NCI-H1436 treated with DMSO at 0.1 percent for 48 hours (cell line): ENCODE data around the gene FOXA1.
"Not testable (repeated sequence)": the region's sequence is repeated elsewhere in the genome, so short reads cannot be mapped to it uniquely, and the experiment has no call there.

ENCODE experiments used
- DNase-seq: peaks from one replicate; lab custom pipeline; 2025; lab: John Stamatoyannopoulos, UW

FOXA1 gene

GRCh38 chr14:37555596-37555995, 39.5 kb downstream of the FOXA1 start:
- DNase-seq: not testable (repeated sequence)

DNA sequence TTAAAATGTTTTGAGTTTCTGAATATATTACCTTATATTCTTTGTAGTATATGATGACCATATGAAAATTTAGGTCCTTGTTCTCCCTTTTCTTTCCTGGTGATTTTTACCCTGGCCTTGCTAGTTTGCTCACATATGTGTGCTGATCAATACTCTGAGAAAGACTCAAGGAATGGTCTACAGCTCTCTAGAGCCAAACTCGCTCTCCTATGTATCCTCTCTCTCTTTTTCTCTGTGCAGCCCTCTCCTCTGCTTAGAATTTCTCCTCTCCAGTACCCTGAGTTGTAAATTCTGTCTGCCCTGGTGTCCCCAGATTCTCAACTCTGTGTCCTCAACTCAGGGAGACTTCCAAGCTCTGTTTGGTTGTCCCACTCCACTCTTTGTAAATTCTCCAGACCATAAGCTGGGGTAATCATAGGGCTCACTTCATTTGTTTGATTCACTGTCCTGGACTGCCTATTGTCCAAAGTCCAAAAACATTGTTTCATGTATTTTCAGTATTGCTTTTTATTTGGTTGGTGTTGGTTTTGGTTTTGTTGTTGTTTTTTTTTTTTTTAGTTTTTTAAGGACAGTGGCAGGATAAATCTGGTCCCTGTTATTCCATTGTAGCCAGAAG, 41.0 kb downstream of the FOXA1 start:
- no peak for DNase-seq

DNA sequence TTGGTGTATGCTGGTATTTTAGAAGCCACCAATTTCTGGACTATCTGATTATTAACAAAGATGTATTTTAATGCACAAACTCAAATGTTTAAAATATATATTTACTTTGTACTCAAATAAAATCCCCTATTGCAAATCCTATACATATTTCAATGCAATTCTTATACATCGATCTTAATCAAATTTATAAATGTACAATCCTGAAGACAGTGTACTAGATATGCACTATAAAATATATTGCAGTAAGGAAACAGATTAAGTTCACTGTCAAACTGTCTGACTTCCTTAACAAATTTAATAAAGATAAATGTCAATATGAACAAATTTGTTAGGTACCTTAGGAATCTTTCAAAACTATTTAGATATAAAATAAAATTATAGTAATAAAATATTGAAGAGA, 43.9 kb downstream of the FOXA1 start:
- no peak for DNase-seq

DNA sequence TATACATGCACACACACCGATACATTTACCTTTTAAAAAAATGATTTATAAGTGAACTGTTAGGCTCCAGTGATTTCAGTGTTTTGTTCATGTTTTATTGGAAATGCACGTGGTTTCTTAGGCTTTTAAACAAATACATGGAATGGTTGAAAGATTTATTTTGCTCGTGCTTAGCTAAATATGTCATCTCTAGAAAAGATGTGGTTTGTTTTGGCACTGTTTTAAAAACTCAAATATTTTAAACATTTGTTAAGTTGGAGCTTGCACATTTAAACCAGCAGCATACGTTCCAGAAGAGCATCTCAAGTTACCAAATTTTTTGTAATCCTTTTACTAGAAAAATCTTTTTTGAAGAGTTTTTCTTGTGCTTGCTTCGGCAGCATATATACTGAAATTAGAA, 44.5 kb downstream of the FOXA1 start:
- no peak for DNase-seq

DNA sequence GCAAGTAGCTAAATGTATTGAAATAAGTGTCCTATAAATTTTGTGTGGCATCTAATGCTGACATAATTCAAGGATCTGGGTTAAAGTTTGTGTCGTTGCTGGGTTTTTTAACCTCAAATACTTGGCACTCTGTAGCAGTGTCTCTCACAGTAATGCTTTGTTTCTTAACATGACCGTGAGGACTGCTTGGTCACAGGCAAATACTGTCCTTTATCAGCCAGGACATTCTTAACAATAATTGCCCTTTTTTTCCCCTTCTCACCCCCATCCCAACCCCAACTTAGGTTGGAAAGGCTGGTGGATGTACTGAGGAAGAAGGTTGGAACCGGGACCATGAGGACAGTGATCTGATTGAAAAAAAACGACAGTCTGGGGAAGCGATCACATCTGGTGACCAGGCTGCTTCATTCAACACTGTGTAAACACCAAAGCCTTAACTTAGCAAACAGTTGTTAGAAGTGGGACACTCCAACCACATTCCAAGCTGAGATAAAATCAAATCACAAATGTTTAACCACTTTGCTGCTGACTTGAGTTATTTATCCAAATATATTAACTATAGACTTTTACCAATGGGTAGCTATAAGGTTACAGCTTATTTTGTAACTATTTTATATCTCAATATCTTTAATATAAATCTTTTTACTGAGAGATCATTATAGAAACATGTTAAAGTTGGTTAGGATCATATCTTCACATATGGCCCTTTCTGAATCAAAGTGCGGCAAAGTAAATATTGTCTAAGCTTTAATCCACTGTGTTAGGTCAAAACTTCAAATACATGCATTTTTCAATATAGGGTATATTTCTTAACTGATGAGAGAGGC, 48.2 kb downstream of the FOXA1 start:
- no peak for DNase-seq

DNA sequence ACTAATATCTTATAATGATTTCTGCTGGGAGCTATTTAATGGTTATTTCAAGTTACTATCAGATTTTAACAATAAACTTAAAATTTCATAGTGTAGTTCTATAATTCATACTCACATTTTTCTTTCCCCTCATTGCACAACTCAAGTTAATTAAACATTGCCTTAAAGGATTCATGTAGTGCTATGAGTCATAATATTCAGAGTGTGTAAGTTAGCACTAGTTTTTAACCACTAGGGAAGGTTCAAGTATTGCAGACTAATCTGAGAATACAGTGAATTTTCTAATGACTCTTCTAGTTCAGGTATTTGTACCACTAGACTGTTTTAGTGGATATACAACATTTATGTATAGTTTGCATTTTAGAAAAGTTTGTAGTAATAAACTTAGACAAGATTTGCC, 49.9 kb downstream of the FOXA1 start:
- DNase-seq: no peak

DNA sequence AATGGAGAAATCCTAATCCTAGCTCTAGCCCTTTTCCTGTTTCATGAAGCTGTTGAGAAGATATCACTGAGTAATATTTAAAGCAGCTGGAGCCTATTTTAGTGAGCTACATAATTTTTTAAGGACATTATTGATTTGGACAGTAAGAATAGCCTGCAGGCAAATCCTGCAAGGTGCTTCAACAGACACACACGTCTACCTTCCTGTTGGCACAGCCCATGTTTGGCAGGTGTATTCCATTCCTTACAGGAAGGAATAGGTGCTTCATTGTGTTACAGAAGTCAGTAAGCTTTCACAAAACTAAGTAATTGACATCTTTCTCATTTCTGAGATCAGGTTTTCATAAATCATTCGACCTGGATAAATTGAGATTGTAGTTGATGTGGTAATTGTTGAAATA, 50.6 kb downstream of the FOXA1 start:
- DNase-seq: no peak

- DNase-seq: no peak
Observed at GRCh38 chr14:37539992-37540391, 55.1 kb downstream of the FOXA1 start.
